Right lobe of liver (tissue), 4 donors: ENCODE results near the gene CDS1.

Source experiments
- CTCF ChIP-seq, 4 donors: fragments of 200-600 bp in 3 of 4; fragments of 450-650 bp in 1 of 4; IDR thresholded peaks; one replicate each; pipeline versions ENCODE4 v1.5.1 to v1.8.0; 2016 to 2022; ENCODE audit warnings: antibody characterized with exemption in 4 of 4, mild to moderate bottlenecking in 2 of 4
- POLR2A ChIP-seq: fragments of 450-650 bp; IDR thresholded peaks from one replicate; pipeline ENCODE4 v1.6.1; 2017; ENCODE audit warnings: antibody characterized with exemption, mild to moderate bottlenecking
- donor health status: DM: no; HTN: no; CAD: no.
- donor health status: DM: no; HTN: no; CAD: no.
- donor health status: DM: no; HTN: yes; CAD: no.

GRCh38 chr4:84685105-84685504 is 102.2 kb downstream of the CDS1 start:
- no peak for TF ChIP-seq POLR2A
- no peak for TF ChIP-seq CTCF (IDR thresholded peaks at IDR 0.05)
